GM12878 (cell line): Measurements from ENCODE around the gene MOGAT1. TPM values are rescaled to one million over a fixed set of nuclear protein-coding genes. Genes with fewer than 3 reads are reported as not detected.

Experiments
- ATAC-seq: fragments of 200-7000 bp; cut with Tn5 transposase; 3 replicates; pipeline ENCODE4 v1.9.1; 2020; ENCODE audit warnings: mild to moderate bottlenecking, moderate library complexity
- BruUV-seq: library from RNA; stranded (reverse); fragments of 400-500 nt; replicated peaks from 2 replicates; lab custom pipeline; 2021; lab: Mats Ljungman, UMichigan
- CTCF ChIA-PET: fragments of 300-600 bp; sonication (Branson Sonifier 250); formaldehyde crosslinking; extraction: SDS; loops from one replicate; lab custom pipeline; 2021; ENCODE audit warnings: inconsistent platforms; lab: Yijun Ruan, JAX
- POLR2A ChIA-PET: fragments of 350-600 bp; formaldehyde crosslinking; extraction: SDS; loops from one replicate; lab custom pipeline; 2021; ENCODE audit warnings: inconsistent platforms; lab: Charles Lee
- RAD21 ChIA-PET: fragments of 300-600 bp; sonication (Branson Sonifier 250); formaldehyde crosslinking; loops from one replicate; lab custom pipeline; 2023; ENCODE audit warnings: antibody characterized with exemption; ENCODE audit not compliant: unreplicated experiment; lab: Charles Lee
- SMC1A ChIA-PET: fragments of 300-600 bp; sonication (Branson Sonifier 250); formaldehyde crosslinking; loops from one replicate; lab custom pipeline; 2023; ENCODE audit not compliant: unreplicated experiment, uncharacterized antibody; lab: Charles Lee
- DNase-seq: peaks from one replicate; pipeline ENCODE4 v3.0.0-alpha.2; 2011; ENCODE audit warnings: low read depth, low spot score
- FAIRE-seq: peaks from 3 replicates; lab custom pipeline; 2011; peaks lifted over from hg19 to GRCh38; lab: Jason Lieb, UNC
- H2AFZ ChIP-seq: 2 replicates; pipeline ENCODE4 v1.6.0; 2011; ENCODE audit warnings: low read depth, low read length, control low read depth; ENCODE audit not compliant: control insufficient read depth
- H3K27ac ChIP-seq: 2 replicates; pipeline ENCODE4 v1.5.1; 2011; ENCODE audit warnings: control low read depth; ENCODE audit not compliant: control insufficient read depth, insufficient read depth
- H3K27me3 ChIP-seq, 2 experiments: replicated peaks in 1 of 2; 2 replicates each; pipeline versions ENCODE4 v1.6.0 to v1.6.1; 2011; ENCODE audit warnings: low read length in 1 of 2; ENCODE audit not compliant: control insufficient read depth in 2 of 2, insufficient read depth in 2 of 2
- H3K36me3 ChIP-seq, 2 experiments: 2 replicates each; pipeline ENCODE4 v1.5.1; 2011; ENCODE audit warnings: low read length in 1 of 2; ENCODE audit not compliant: control insufficient read depth in 2 of 2, insufficient read depth in 2 of 2
- H3K4me1 ChIP-seq: 2 replicates; pipeline ENCODE4 v1.6.1; 2011; ENCODE audit warnings: mild to moderate bottlenecking, low read length, moderate library complexity, mixed read lengths; ENCODE audit not compliant: control insufficient read depth, insufficient read depth
- H3K4me2 ChIP-seq: 2 replicates; pipeline ENCODE4 v1.6.0; 2011; ENCODE audit warnings: control low read depth; ENCODE audit not compliant: control insufficient read depth, insufficient read depth
- H3K4me3 ChIP-seq: fragments of 200-600 bp; sonication (generic); 2 replicates; pipeline ENCODE4 v1.5.1; 2016
- H3K79me2 ChIP-seq: 2 replicates; pipeline ENCODE4 v1.6.0; 2011; ENCODE audit warnings: low read length; ENCODE audit not compliant: control insufficient read depth, insufficient read depth
- H3K9ac ChIP-seq: 2 replicates; pipeline ENCODE4 v1.8.0; 2011; ENCODE audit warnings: low read length, control low read depth, mixed read lengths; ENCODE audit not compliant: control insufficient read depth, insufficient read depth
- H3K9me3 ChIP-seq: replicated peaks from 3 replicates; pipeline ENCODE4 v1.5.1; 2011; ENCODE audit warnings: mild to moderate bottlenecking, low read length; ENCODE audit not compliant: control insufficient read depth, insufficient read depth
- H4K20me1 ChIP-seq: 2 replicates; pipeline ENCODE4 v1.6.0; 2011; ENCODE audit not compliant: control insufficient read depth, insufficient read depth
- CBFB ChIP-seq: IDR thresholded peaks from 2 replicates; pipeline ENCODE4 v1.6.1; 2016; ENCODE audit warnings: antibody characterized with exemption, low read depth
- FOXM1 ChIP-seq: IDR thresholded peaks from 2 replicates; pipeline ENCODE4 v1.6.1; 2012; ENCODE audit warnings: low read depth, mild to moderate bottlenecking, inconsistent platforms, low read length, moderate library complexity
- NFIC ChIP-seq: IDR thresholded peaks from 2 replicates; pipeline ENCODE4 v1.6.1; 2012; ENCODE audit warnings: low read depth, mild to moderate bottlenecking, inconsistent platforms, low read length, moderate library complexity
- NFXL1 ChIP-seq: fragments of 450-650 bp; IDR thresholded peaks from 2 replicates; pipeline ENCODE4 v1.6.1; 2017; ENCODE audit warnings: antibody characterized with exemption, mild to moderate bottlenecking, borderline replicate concordance
- NR2C1 ChIP-seq: fragments of 450-650 bp; IDR thresholded peaks from 2 replicates; pipeline ENCODE4 v1.6.1; 2017; ENCODE audit warnings: antibody characterized with exemption, mild to moderate bottlenecking, moderate library complexity
- PML ChIP-seq: IDR thresholded peaks from 2 replicates; pipeline ENCODE4 v1.6.1; 2012; ENCODE audit warnings: low read length, inconsistent platforms
- SUPT20H ChIP-seq: IDR thresholded peaks from 2 replicates; pipeline ENCODE4 v1.6.1; 2011; ENCODE audit warnings: low read depth, mild to moderate bottlenecking, low read length, moderate library complexity, borderline replicate concordance; ENCODE audit not compliant: control insufficient read depth
- WGBS: methylation state at CpG from one replicate; pipeline ENCODE4 v1.1.6; 2016; ENCODE audit warnings: low lambda C conversion rate; ENCODE audit not compliant: insufficient replicate concordance, insufficient coverage; ENCODE audit errors: missing lambda C conversion rate; 5-methylcytosine and 5-hydroxymethylcytosine counted together
- in situ Hi-C: fragments of 300-500 bp; cut with MboI; formaldehyde crosslinking; loops from 9 replicates; pipeline ENCODE4 v1.14.3; 2018; ENCODE audit warnings: mixed read lengths
- intact Hi-C: fragments of 100-400 bp; cut with micrococcal nuclease; formaldehyde crosslinking; loops from one replicate; pipeline ENCODE4 v1.14.2; 2022; ENCODE audit not compliant: unreplicated experiment
- polyA plus RNA-seq, 11 experiments: library from polyadenylated mRNA; depleted of rRNA in 4 of 11; unstranded in 6 of 11; stranded (reverse) in 5 of 11; fragments of >200 nt; fragmentation: Nextera tagmentation in 4 of 11; fragmentation: Illumina TruSeq in 1 of 11; extraction: Ambion mirVana in 4 of 11; extraction: Trizol in 1 of 11; gene quantifications; 1 replicate in 1 of 11; 2 replicates in 10 of 11; pipeline versions ENCODE4 v1.2.1 to v1.2.3, GENCODE V29; 2011 to 2016; ENCODE audit warnings: inconsistent platforms in 2 of 11, missing spikeins in 2 of 11, low read depth in 1 of 11
- total RNA-seq, 4 experiments: library from RNA; depleted of rRNA in 3 of 4; stranded (reverse); fragments of >200 nt in 3 of 4; fragmentation: Illumina TruSeq in 1 of 4; extraction: Trizol in 1 of 4; gene quantifications; 2 replicates each; pipeline versions ENCODE4 v1.2.1 to v1.2.3, GENCODE V29; 2013 to 2021
- TF ChIP-seq, protein P1 (sequence below): fragments of 450-650 bp; IDR thresholded peaks from 2 replicates; pipeline ENCODE4 v1.6.1; 2018; ENCODE audit warnings: borderline replicate concordance, mild to moderate bottlenecking; ENCODE audit not compliant: partially characterized antibody
- TF ChIP-seq, protein P2 (sequence below): fragments of 450-650 bp; IDR thresholded peaks from 2 replicates; pipeline ENCODE4 v1.6.1; 2016; ENCODE audit warnings: mild to moderate bottlenecking

Gene MOGAT1
- total and polyA plus RNA-seq, 10 of the 15 experiments (the other 5 are each of a cell fraction or from before 2014, with no cell fraction given), result not detected

DNA sequence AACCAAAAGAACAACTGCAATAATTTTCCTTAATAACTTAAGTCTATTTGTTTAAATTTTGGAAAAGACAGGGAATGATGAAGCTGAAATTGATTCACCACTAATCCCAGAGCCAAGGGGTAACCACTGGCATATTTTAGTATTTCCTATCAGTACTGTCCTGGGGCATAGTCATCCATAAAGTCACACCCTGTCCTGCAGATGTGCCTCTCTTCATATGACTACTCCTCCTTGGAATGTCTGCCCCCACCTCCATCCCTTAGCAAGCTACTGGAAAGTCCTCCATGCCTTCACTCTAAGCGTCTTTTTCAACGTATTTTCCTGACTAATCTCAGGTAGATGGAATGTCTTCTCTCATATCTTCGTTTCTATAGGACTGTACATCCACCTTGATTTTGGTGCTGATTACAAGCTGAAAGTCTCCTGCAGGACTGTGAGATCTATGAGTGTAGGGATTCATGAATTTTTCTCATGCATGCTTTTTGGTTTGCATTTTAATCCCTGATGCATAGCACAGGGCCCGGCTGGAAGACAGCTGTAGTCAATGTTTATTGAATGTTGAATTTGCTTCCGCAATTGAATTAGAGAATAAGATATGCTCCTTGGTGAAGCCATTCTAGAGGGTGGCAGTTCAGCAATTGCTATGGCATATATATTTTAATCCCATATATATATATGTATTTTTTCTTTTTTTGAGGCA, 85.6 kb downstream of the MOGAT1 start:
- Histone ChIP-seq H3K4me2 (no peak overlapping the region), H2AFZ (no peak overlapping the region), H3K4me3 (no peak overlapping the region), H3K9ac (no peak overlapping the region), H3K4me1 (no peaks in the 10 kb centered on the region), H3K79me2 (no peaks in the 10 kb centered on the region), H3K9me3 (no peaks in the 10 kb centered on the region), H3K27ac (no peak overlapping the region), H4K20me1 (no peaks in the 10 kb centered on the region), H3K27me3 (no peaks in the 10 kb centered on the region), H3K36me3 (no peaks in the 10 kb centered on the region)
- no peak for TF ChIP-seq NR2C1
- TF ChIP-seq CBFB, result no peak
- TF ChIP-seq PML, result no peak
- no peak for TF ChIP-seq NFXL1
- TF ChIP-seq SUPT20H, result no peak
- TF ChIP-seq, protein P1, sequence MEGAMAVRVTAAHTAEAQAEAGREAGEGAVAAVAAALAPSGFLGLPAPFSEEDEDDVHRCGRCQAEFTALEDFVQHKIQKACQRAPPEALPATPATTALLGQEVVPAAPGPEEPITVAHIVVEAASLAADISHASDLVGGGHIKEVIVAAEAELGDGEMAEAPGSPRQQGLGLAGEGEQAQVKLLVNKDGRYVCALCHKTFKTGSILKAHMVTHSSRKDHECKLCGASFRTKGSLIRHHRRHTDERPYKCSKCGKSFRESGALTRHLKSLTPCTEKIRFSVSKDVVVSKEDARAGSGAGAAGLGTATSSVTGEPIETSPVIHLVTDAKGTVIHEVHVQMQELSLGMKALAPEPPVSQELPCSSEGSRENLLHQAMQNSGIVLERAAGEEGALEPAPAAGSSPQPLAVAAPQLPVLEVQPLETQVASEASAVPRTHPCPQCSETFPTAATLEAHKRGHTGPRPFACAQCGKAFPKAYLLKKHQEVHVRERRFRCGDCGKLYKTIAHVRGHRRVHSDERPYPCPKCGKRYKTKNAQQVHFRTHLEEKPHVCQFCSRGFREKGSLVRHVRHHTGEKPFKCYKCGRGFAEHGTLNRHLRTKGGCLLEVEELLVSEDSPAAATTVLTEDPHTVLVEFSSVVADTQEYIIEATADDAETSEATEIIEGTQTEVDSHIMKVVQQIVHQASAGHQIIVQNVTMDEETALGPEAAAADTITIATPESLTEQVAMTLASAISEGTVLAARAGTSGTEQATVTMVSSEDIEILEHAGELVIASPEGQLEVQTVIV, result no peak
- TF ChIP-seq, protein P2, sequence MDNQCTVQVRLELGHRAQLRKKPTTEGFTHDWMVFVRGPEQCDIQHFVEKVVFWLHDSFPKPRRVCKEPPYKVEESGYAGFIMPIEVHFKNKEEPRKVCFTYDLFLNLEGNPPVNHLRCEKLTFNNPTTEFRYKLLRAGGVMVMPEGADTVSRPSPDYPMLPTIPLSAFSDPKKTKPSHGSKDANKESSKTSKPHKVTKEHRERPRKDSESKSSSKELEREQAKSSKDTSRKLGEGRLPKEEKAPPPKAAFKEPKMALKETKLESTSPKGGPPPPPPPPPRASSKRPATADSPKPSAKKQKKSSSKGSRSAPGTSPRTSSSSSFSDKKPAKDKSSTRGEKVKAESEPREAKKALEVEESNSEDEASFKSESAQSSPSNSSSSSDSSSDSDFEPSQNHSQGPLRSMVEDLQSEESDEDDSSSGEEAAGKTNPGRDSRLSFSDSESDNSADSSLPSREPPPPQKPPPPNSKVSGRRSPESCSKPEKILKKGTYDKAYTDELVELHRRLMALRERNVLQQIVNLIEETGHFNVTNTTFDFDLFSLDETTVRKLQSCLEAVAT, result no peak
- TF ChIP-seq FOXM1, result no peak
- no peak for TF ChIP-seq NFIC
- ChIA-PET RAD21 (no interaction called here), POLR2A (no interaction called here), CTCF (interaction anchor here (0.9 to 1.1 kb wide), 2 partner anchors 47 to 49 kb away, joined by 3 read pairs; no protein-coding TSS in a partner anchor), SMC1A (interaction anchor here (1.0 kb wide), 1 partner anchor 29 kb away, joined by 3 read pairs; no protein-coding TSS in a partner anchor)
- no TSS peak for BruUV-seq
- intact Hi-C loops, result no loop called here
- in situ Hi-C loops, result no loop called here
- ATAC-seq, result no peak
- 40% methylated on average over 5 of the region's 5 CpGs for WGBS
- DNase-seq, result no peak
- FAIRE-seq, result no peak

Other genes with a start within 250 kb of the MOGAT1 start
- gene SGPP2, start 247.1 kb upstream of the MOGAT1 start, total RNA-seq (2014; rRNA removed), result 12.8 and 14.6 TPM in 2 replicates
- 13.4 and 13.6 TPM in 2 replicates for gene SGPP2, start 247.1 kb upstream of the MOGAT1 start, total RNA-seq (2014; rRNA removed; fragmentation: Illumina TruSeq; extraction: Trizol)
- 19.8 and 20.7 TPM in 2 replicates for gene SGPP2, start 247.1 kb upstream of the MOGAT1 start, total RNA-seq (2021)
- 75.4 and 84.9 TPM in 2 replicates for gene SGPP2, start 247.1 kb upstream of the MOGAT1 start, polyA plus RNA-seq (2011; rRNA removed)
- gene SGPP2, start 247.1 kb upstream of the MOGAT1 start, polyA plus RNA-seq (2014; fragmentation: Illumina TruSeq; extraction: Trizol), result 23.8 and 23.9 TPM in 2 replicates
- 1 to 10 TPM; 3.5 to 3.7 TPM for gene SGPP2, start 247.1 kb upstream of the MOGAT1 start, polyA plus RNA-seq (2014; fragmentation: Nextera tagmentation; extraction: Ambion mirVana)
- 13.2 and 15.2 TPM in 2 replicates for gene SGPP2, start 247.1 kb upstream of the MOGAT1 start, polyA plus RNA-seq (2014; rRNA removed)
- 1 to 10 TPM; 5.3 to 5.6 TPM for gene SGPP2, start 247.1 kb upstream of the MOGAT1 start, polyA plus RNA-seq (2016; fragmentation: Nextera tagmentation; extraction: Ambion mirVana)
- 32.4 and 36.7 TPM in 2 replicates for gene FARSB, start 15.6 kb upstream of the MOGAT1 start, total RNA-seq (2014; rRNA removed)
- gene FARSB, start 15.6 kb upstream of the MOGAT1 start, total RNA-seq (2014; rRNA removed; fragmentation: Illumina TruSeq; extraction: Trizol), result 50.4 and 50.7 TPM in 2 replicates
- 47.8 and 48.0 TPM in 2 replicates for gene FARSB, start 15.6 kb upstream of the MOGAT1 start, total RNA-seq (2021)
- 51.6 and 62.5 TPM in 2 replicates for gene FARSB, start 15.6 kb upstream of the MOGAT1 start, polyA plus RNA-seq (2011; rRNA removed)
- 90.1 and 108 TPM in 2 replicates for gene FARSB, start 15.6 kb upstream of the MOGAT1 start, polyA plus RNA-seq (2014; fragmentation: Illumina TruSeq; extraction: Trizol)
- gene FARSB, start 15.6 kb upstream of the MOGAT1 start, polyA plus RNA-seq (2014; fragmentation: Nextera tagmentation; extraction: Ambion mirVana), result 100 to 1,000 TPM; 107 to 127 TPM
- 48.2 and 57.4 TPM in 2 replicates for gene FARSB, start 15.6 kb upstream of the MOGAT1 start, polyA plus RNA-seq (2014; rRNA removed)
- 100 to 1,000 TPM; 113 to 119 TPM for gene FARSB, start 15.6 kb upstream of the MOGAT1 start, polyA plus RNA-seq (2016; fragmentation: Nextera tagmentation; extraction: Ambion mirVana)
- gene ACSL3, start 189.4 kb downstream of the MOGAT1 start, total RNA-seq (2014; rRNA removed), result 62.6 and 73.2 TPM in 2 replicates
- gene ACSL3, start 189.4 kb downstream of the MOGAT1 start, total RNA-seq (2014; rRNA removed; fragmentation: Illumina TruSeq; extraction: Trizol), result 78.9 and 83.9 TPM in 2 replicates
- 70.1 and 81.5 TPM in 2 replicates for gene ACSL3, start 189.4 kb downstream of the MOGAT1 start, total RNA-seq (2021)
- 50.3 and 60.0 TPM in 2 replicates for gene ACSL3, start 189.4 kb downstream of the MOGAT1 start, polyA plus RNA-seq (2011; rRNA removed)
- 54.6 and 70.9 TPM in 2 replicates for gene ACSL3, start 189.4 kb downstream of the MOGAT1 start, polyA plus RNA-seq (2014; fragmentation: Illumina TruSeq; extraction: Trizol)
- gene ACSL3, start 189.4 kb downstream of the MOGAT1 start, polyA plus RNA-seq (2014; fragmentation: Nextera tagmentation; extraction: Ambion mirVana), result 10 to 100 TPM; 15.6 to 24.0 TPM
- 44.3 and 53.1 TPM in 2 replicates for gene ACSL3, start 189.4 kb downstream of the MOGAT1 start, polyA plus RNA-seq (2014; rRNA removed)
- gene ACSL3, start 189.4 kb downstream of the MOGAT1 start, polyA plus RNA-seq (2016; fragmentation: Nextera tagmentation; extraction: Ambion mirVana), result 10 to 100 TPM; 58.8 to 73.6 TPM